GM23338 (cell line): ENCODE measurements around the gene APMAP. TPM values are rescaled to one million over a fixed set of nuclear protein-coding genes. Genes with fewer than 3 reads are reported as not detected.
"Not testable (repeated sequence)": the region's sequence is repeated elsewhere in the genome, so short reads cannot be mapped to it uniquely, and the experiment has no call there.

Source experiments
- ATAC-seq: fragments of 200-7000 bp; cut with Tn5 transposase; 3 replicates; pipeline ENCODE4 v1.9.1; 2020
- DNase-seq: peaks from one replicate; pipeline ENCODE4 v3.0.0-alpha.2; 2015; ENCODE audit warnings: low spot score
- H2AFZ ChIP-seq: fragments of 200-600 bp; sonication (generic); 2 replicates; pipeline ENCODE4 v1.8.0; 2016; ENCODE audit warnings: antibody characterized with exemption, mild to moderate bottlenecking, moderate library complexity
- H3F3A ChIP-seq: fragments of 200-600 bp; sonication (generic); replicated peaks from 2 replicates; pipeline ENCODE4 v1.8.0; 2017; ENCODE audit warnings: antibody characterized with exemption, mixed run types, low read depth
- H3K27ac ChIP-seq: fragments of 200-600 bp; sonication (generic); 2 replicates; pipeline ENCODE4 v1.6.1; 2016; ENCODE audit warnings: low read depth
- H3K27me3 ChIP-seq: fragments of 200-600 bp; sonication (generic); 2 replicates; pipeline ENCODE4 v1.8.0; 2016; ENCODE audit warnings: mild to moderate bottlenecking, mixed run types, moderate library complexity; ENCODE audit not compliant: insufficient read depth
- H3K36me3 ChIP-seq: fragments of 200-600 bp; sonication (generic); 2 replicates; pipeline ENCODE4 v1.8.0; 2016; ENCODE audit warnings: mild to moderate bottlenecking; ENCODE audit not compliant: insufficient read depth
- H3K4me1 ChIP-seq: fragments of 200-600 bp; sonication (generic); 2 replicates; pipeline ENCODE4 v1.8.0; 2016; ENCODE audit warnings: mild to moderate bottlenecking, moderate library complexity; ENCODE audit not compliant: insufficient read depth
- H3K4me2 ChIP-seq: fragments of 200-600 bp; sonication (generic); 2 replicates; pipeline ENCODE4 v1.7.1; 2017; ENCODE audit warnings: mixed run types
- H3K4me3 ChIP-seq: fragments of 200-600 bp; sonication (generic); 2 replicates; pipeline ENCODE4 v1.6.1; 2016; ENCODE audit warnings: mixed run types
- H3K79me2 ChIP-seq: fragments of 200-600 bp; sonication (generic); replicated peaks from 2 replicates; pipeline ENCODE4 v1.8.0; 2017; ENCODE audit warnings: mild to moderate bottlenecking; ENCODE audit not compliant: insufficient read depth
- H3K9me2 ChIP-seq: fragments of 200-600 bp; sonication (generic); 2 replicates; pipeline ENCODE4 v1.8.0; 2017; ENCODE audit not compliant: insufficient read depth
- H4K20me1 ChIP-seq: fragments of 200-600 bp; sonication (generic); replicated peaks from 2 replicates; pipeline ENCODE4 v1.8.0; 2017; ENCODE audit warnings: mild to moderate bottlenecking; ENCODE audit not compliant: insufficient read depth
- H3K27ac Mint-ChIP-seq: 2 replicates; pipeline ENCODE4 v1.8.0; 2020; ENCODE audit warnings: inconsistent platforms, mild to moderate bottlenecking, moderate library complexity, mixed read lengths
- H3K27me3 Mint-ChIP-seq: 3 replicates; pipeline ENCODE4 v1.8.0; 2022; ENCODE audit warnings: low read depth, mild to moderate bottlenecking, moderate library complexity, mixed read lengths, inconsistent platforms; ENCODE audit not compliant: insufficient read depth, poor library complexity
- H3K36me3 Mint-ChIP-seq: 3 replicates; pipeline ENCODE4 v1.8.0; 2021; ENCODE audit warnings: low read depth, mild to moderate bottlenecking, inconsistent platforms, moderate library complexity, mixed read lengths
- H3K4me1 Mint-ChIP-seq: 3 replicates; pipeline ENCODE4 v1.8.0; 2020; ENCODE audit warnings: mild to moderate bottlenecking, inconsistent platforms, mixed read lengths
- H3K4me3 Mint-ChIP-seq: 3 replicates; pipeline ENCODE4 v1.8.0; 2021; ENCODE audit warnings: moderate library complexity, mild to moderate bottlenecking, inconsistent platforms, mixed read lengths
- H3K9me3 Mint-ChIP-seq: 3 replicates; pipeline ENCODE4 v1.8.0; 2020; ENCODE audit warnings: moderate library complexity, mild to moderate bottlenecking, inconsistent platforms, mixed read lengths
- ZNF462 ChIP-seq: fragments of 250-450 bp; sonication (Bioruptor Pico); IDR thresholded peaks from 2 replicates; pipeline ENCODE4 v1.5.0; 2020; ENCODE audit warnings: mild to moderate bottlenecking, moderate library complexity
- polyA plus RNA-seq: library from polyadenylated mRNA; unstranded; fragments of >200 nt; fragmentation: Nextera tagmentation; extraction: Ambion mirVana; gene quantifications from 2 replicates; pipeline ENCODE4 v1.2.1, GENCODE V29; 2016
- total RNA-seq: library from RNA; depleted of rRNA; stranded (reverse); fragments of >200 nt; shearing (Covaris generic); gene quantifications from 2 replicates; pipeline ENCODE4 v1.2.3, GENCODE V29; 2014

The APMAP gene
- total and polyA plus RNA-seq, 2 experiments from 2014 or later, result 31.7 to 72.3 TPM

DNA sequence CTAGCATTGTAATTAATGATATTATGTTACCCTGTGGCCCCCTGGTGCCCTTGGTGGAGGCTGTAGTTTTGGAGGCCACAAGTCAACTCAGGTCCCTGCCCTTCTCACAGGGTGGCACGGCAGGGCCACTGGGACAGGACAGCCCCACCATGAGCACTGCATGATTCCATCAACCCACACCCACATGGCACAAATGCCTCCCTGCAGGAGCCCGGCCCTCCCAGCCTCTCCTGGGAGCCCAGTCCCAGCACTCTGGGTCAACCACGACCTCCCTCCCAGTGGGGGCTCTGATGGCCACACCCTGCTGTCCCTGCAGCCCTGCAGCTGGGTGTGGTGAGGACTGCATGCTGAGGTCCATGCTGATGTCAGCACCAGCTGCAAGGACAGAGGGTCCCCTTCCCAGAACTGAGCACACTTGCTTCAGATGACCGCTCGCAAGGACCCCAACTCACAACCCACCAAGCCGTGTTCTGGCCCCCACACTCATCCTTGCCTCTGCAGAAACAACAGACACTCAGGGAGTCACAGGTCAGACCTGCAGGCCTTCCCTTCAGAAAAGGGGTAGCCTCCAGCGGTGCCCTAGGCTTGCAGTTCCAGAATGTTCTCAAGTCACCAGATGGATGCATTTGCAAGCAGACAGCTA, 59.2 kb downstream of the APMAP start (continued):
- TF ChIP-seq ZNF462 (CRISPR knock-in tag), result no peak

GRCh38 chr20:24931893-24932292, 60.7 kb downstream of the APMAP start:
- H2AFZ ChIP-seq, H3K36me3 Mint-ChIP-seq, H3K27ac ChIP-seq: not testable (repeated sequence)

More at GRCh38 chr20:24931893-24932292, 60.7 kb downstream of the APMAP start:
- not testable (repeated sequence) for H3K9me2 ChIP-seq, H3K36me3 ChIP-seq, H4K20me1 ChIP-seq, H3F3A ChIP-seq, H3K27me3 ChIP-seq, H3K4me2 ChIP-seq, H3K4me3 Mint-ChIP-seq, ATAC-seq, H3K27me3 Mint-ChIP-seq, H3K4me3 ChIP-seq, H3K79me2 ChIP-seq, H3K27ac Mint-ChIP-seq, H3K4me1 ChIP-seq, DNase-seq
- peaks cover 13% of the 10 kb centered on the region; the same call in 2 of the 3 replicates for H3K4me1 Mint-ChIP-seq
- peaks cover 12% of the 10 kb centered on the region for H3K9me3 Mint-ChIP-seq
